ENCODE results near the gene MAP7D2. TPM values are rescaled to one million over a fixed set of nuclear protein-coding genes. Genes with fewer than 3 reads are reported as not detected.

Gene MAP7D2
- total and polyA plus RNA-seq, 2 of the 13 experiments (the other 11 are each of a cell fraction or from before 2014, with no cell fraction given), result 9.6 to 10.5 TPM

GRCh38 chrX:20116087-20116576 lies 575 bp downstream of the MAP7D2 start (continued):
- TF ChIP-seq, protein P1, sequence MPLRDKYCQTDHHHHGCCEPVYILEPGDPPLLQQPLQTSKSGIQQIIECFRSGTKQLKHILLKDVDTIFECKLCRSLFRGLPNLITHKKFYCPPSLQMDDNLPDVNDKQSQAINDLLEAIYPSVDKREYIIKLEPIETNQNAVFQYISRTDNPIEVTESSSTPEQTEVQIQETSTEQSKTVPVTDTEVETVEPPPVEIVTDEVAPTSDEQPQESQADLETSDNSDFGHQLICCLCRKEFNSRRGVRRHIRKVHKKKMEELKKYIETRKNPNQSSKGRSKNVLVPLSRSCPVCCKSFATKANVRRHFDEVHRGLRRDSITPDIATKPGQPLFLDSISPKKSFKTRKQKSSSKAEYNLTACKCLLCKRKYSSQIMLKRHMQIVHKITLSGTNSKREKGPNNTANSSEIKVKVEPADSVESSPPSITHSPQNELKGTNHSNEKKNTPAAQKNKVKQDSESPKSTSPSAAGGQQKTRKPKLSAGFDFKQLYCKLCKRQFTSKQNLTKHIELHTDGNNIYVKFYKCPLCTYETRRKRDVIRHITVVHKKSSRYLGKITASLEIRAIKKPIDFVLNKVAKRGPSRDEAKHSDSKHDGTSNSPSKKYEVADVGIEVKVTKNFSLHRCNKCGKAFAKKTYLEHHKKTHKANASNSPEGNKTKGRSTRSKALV (CRISPR knock-in tag; IDR thresholded peaks at IDR 0.05), result peak; percentile 72
- TF ChIP-seq, protein P2, sequence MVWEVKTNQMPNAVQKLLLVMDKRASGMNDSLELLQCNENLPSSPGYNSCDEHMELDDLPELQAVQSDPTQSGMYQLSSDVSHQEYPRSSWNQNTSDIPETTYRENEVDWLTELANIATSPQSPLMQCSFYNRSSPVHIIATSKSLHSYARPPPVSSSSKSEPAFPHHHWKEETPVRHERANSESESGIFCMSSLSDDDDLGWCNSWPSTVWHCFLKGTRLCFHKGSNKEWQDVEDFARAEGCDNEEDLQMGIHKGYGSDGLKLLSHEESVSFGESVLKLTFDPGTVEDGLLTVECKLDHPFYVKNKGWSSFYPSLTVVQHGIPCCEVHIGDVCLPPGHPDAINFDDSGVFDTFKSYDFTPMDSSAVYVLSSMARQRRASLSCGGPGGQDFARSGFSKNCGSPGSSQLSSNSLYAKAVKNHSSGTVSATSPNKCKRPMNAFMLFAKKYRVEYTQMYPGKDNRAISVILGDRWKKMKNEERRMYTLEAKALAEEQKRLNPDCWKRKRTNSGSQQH (CRISPR knock-in tag; IDR thresholded peaks at IDR 0.05; ENCODE audit: low read depth), result no peak
- TF ChIP-seq ZGPAT (CRISPR knock-in tag; IDR thresholded peaks at IDR 0.05) (0 out of 2 replicates have a peak, but pooled peaks have one; percentile 22), ZNF549 (CRISPR knock-in tag; IDR thresholded peaks at IDR 0.05) (no peak), ZNF451 (CRISPR knock-in tag; IDR thresholded peaks at IDR 0.05) (0 out of 2 replicates have a peak, but pooled peaks have one; percentile 26), ZNF607 (CRISPR knock-in tag; IDR thresholded peaks at IDR 0.05; ENCODE audit: borderline replicate concordance) (0 out of 2 replicates have a peak, but pooled peaks have one; percentile 24), IRX3 (CRISPR knock-in tag; IDR thresholded peaks at IDR 0.05; ENCODE audit: borderline replicate concordance, low read depth) (no peak), ZNF552 (CRISPR knock-in tag; IDR thresholded peaks at IDR 0.05; ENCODE audit: borderline replicate concordance) (0 out of 2 replicates have a peak, but pooled peaks have one; percentile 33), HNRNPL (IDR thresholded peaks at IDR 0.05; ENCODE audit: low read depth, low read length) (0 out of 2 replicates have a peak, but pooled peaks have one; percentile 53)
- TF ChIP-seq, protein P3, sequence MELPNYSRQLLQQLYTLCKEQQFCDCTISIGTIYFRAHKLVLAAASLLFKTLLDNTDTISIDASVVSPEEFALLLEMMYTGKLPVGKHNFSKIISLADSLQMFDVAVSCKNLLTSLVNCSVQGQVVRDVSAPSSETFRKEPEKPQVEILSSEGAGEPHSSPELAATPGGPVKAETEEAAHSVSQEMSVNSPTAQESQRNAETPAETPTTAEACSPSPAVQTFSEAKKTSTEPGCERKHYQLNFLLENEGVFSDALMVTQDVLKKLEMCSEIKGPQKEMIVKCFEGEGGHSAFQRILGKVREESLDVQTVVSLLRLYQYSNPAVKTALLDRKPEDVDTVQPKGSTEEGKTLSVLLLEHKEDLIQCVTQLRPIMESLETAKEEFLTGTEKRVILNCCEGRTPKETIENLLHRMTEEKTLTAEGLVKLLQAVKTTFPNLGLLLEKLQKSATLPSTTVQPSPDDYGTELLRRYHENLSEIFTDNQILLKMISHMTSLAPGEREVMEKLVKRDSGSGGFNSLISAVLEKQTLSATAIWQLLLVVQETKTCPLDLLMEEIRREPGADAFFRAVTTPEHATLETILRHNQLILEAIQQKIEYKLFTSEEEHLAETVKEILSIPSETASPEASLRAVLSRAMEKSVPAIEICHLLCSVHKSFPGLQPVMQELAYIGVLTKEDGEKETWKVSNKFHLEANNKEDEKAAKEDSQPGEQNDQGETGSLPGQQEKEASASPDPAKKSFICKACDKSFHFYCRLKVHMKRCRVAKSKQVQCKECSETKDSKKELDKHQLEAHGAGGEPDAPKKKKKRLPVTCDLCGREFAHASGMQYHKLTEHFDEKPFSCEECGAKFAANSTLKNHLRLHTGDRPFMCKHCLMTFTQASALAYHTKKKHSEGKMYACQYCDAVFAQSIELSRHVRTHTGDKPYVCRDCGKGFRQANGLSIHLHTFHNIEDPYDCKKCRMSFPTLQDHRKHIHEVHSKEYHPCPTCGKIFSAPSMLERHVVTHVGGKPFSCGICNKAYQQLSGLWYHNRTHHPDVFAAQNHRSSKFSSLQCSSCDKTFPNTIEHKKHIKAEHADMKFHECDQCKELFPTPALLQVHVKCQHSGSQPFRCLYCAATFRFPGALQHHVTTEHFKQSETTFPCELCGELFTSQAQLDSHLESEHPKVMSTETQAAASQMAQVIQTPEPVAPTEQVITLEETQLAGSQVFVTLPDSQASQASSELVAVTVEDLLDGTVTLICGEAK (IDR thresholded peaks at IDR 0.05), result no peak
- TF ChIP-seq, protein P3 (CRISPR knock-in tag; IDR thresholded peaks at IDR 0.05), result peak; percentile 59; the same call in 1 of the 2 replicates
- TF ChIP-seq, protein P4, sequence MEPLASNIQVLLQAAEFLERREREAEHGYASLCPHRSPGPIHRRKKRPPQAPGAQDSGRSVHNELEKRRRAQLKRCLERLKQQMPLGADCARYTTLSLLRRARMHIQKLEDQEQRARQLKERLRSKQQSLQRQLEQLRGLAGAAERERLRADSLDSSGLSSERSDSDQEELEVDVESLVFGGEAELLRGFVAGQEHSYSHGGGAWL (CRISPR knock-in tag; IDR thresholded peaks at IDR 0.05), result 0 out of 2 replicates have a peak, but pooled peaks have one; percentile 30
- TF ChIP-seq, protein P5, sequence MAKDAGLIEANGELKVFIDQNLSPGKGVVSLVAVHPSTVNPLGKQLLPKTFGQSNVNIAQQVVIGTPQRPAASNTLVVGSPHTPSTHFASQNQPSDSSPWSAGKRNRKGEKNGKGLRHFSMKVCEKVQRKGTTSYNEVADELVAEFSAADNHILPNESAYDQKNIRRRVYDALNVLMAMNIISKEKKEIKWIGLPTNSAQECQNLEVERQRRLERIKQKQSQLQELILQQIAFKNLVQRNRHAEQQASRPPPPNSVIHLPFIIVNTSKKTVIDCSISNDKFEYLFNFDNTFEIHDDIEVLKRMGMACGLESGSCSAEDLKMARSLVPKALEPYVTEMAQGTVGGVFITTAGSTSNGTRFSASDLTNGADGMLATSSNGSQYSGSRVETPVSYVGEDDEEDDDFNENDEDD (CRISPR knock-in tag; IDR thresholded peaks at IDR 0.05; ENCODE audit: borderline replicate concordance), result peak; percentile 37; the same call in 1 of the 2 replicates

All from HepG2 (cell line).